ENCODE results near the gene TMEM128.
"Not testable (repeated sequence)": the region's sequence is repeated elsewhere in the genome, so short reads cannot be mapped to it uniquely, and the experiment has no call there.

Gene TMEM128

DNA sequence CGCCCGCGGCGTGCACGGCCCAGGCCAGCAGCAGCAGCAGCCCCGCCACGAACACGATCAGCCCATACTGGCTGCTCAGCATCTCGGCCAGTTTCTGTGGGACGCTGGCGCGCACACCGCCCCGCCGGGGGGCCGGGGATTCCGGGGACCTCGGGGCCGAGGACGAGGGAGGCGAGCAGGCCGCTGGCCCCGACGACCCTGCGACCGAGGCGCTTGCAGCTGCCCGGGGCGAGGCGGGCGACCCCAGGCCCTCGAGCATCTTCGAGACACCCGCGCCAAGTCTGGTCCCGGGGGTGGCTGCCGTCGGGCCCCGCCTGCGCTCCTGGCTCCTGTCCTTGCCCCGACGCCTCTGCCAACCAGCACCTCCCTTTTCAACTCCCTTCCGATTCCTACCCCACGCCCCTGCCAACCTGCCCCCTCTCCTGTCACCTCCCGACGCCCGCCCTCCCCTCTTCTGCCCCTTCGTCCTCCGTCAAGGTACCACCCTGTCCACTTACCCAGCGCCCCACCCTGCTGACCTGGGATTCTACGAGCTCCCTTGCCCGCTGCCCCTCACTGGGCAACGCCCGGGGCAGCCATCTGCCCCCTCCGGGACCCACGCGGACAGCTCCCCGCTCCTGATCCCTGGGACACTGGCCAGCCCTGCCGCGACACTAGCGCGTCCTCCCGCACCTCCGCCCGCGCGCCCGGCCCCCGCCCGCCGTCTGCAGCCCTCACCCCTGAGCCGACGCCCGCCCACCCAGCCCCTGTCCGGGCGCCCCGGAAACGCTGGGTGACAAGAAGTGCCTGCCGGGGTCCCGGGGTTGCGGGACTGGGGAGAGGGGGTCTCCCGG lies 21.2 kb downstream of the TMEM128 start, which contains the start of gene OTOP1:
TSS of gene OTOP1 (minus strand) at position 324 of the 833 bp plus-strand sequence. CDS start at position 259, 65 bp downstream.
- ChIA-PET CTCF (no interaction called here), POLR2A (no interaction called here)
- TF ChIP-seq HDGF (IDR thresholded peaks at IDR 0.05; ENCODE audit: borderline replicate concordance): no peak
- TF ChIP-seq NFRKB (IDR thresholded peaks at IDR 0.05): no peak
- TF ChIP-seq TARDBP (IDR thresholded peaks at IDR 0.05): no peak
- TF ChIP-seq ZNF384 (IDR thresholded peaks at IDR 0.05): no peak
- no peak for TF ChIP-seq FOXM1 (IDR thresholded peaks at IDR 0.05; ENCODE audit: borderline replicate concordance)
- no peak for TF ChIP-seq CTBP1 (IDR thresholded peaks at IDR 0.05; ENCODE audit: borderline replicate concordance)
- TF ChIP-seq LEF1 (IDR thresholded peaks at IDR 0.05; ENCODE audit: borderline replicate concordance): no peak
- no peak for TF ChIP-seq ARNT (IDR thresholded peaks at IDR 0.05)
- no peak for TF ChIP-seq FOXK2 (IDR thresholded peaks at IDR 0.05)
- no peak for TF ChIP-seq SP1 (IDR thresholded peaks at IDR 0.05)
- no peak for TF ChIP-seq BHLHE40 (IDR thresholded peaks at IDR 0.05; ENCODE audit: borderline replicate concordance)
- TF ChIP-seq L3MBTL2 (conservative IDR thresholded peaks at IDR 0.05): no peak
- TF ChIP-seq, protein P1, sequence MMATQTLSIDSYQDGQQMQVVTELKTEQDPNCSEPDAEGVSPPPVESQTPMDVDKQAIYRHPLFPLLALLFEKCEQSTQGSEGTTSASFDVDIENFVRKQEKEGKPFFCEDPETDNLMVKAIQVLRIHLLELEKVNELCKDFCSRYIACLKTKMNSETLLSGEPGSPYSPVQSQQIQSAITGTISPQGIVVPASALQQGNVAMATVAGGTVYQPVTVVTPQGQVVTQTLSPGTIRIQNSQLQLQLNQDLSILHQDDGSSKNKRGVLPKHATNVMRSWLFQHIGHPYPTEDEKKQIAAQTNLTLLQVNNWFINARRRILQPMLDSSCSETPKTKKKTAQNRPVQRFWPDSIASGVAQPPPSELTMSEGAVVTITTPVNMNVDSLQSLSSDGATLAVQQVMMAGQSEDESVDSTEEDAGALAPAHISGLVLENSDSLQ (IDR thresholded peaks at IDR 0.05): no peak
- DNase-seq (ENCODE audit: extremely low spot score): no peak

DNA sequence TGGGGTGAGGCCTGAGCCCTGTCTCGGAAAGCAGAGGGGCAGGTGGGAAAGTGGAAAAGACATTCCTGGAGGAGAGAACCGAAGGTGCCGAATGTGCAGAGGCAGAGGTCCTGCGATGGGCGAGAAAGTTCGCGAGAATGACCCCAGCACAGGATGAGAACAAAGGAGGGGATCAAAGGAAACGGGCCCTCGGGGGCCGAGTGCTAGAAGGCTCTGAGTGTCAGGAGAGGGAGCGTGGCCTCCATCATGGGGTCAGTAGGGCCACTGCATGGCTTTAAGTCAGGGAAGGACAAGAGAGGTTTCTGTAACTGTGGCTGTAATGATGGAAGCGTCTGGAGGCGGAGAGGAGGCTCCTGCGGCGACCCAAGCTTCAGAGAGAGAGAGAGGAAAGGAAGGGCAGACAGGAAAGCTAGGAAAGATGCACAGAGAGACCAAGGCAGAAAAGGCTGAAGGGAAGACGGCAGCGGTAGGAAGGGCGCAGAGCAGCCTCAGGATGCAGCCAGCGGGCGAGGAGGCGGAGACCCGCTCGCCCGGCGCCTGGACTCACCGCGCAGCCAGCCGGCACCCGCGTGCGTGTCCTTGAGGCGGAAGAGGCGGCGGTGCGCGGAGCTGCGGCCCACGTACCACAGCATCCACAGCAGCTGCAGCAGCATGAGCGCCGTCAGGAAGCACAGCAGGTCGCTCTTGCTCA lies 22.0 kb downstream of the TMEM128 start:
- POLR2A ChIA-PET: no interaction called here
- CTCF ChIA-PET: no interaction called here
- no peak for TF ChIP-seq NFRKB (IDR thresholded peaks at IDR 0.05)
- TF ChIP-seq ARNT (IDR thresholded peaks at IDR 0.05): no peak
- TF ChIP-seq ZNF384 (IDR thresholded peaks at IDR 0.05): no peak
- TF ChIP-seq SP1 (IDR thresholded peaks at IDR 0.05): no peak
- TF ChIP-seq ELF4 (IDR thresholded peaks at IDR 0.05): no peak
- DNase-seq (ENCODE audit: extremely low spot score): no peak

DNA sequence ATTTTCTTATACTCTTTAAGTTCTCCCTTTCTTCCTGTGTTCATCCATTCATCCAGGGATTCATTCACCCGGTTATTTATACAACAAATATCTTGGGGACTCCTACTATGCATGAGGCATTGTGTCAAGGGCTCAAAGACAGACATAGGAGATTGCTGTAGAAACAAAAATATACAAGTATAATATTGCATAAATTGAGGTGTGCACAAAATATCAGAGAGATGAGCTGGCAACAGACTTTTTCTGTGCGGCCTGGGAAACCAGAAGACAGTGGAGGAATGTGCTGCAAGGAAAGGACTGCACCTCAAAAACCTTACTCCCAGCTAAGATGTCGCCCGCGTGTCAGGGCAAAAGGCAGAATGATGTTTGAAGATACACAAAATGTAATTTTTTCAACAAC lies 30.9 kb downstream of the TMEM128 start:
- ChIA-PET POLR2A (no interaction called here), CTCF (no interaction called here)
- DNase-seq (ENCODE audit: extremely low spot score): no peak
- TF ChIP-seq FOXK2 (IDR thresholded peaks at IDR 0.05) (no peak), FOXA1 (IDR thresholded peaks at IDR 0.05) (no peak)
- TF ChIP-seq, protein P1 (IDR thresholded peaks at IDR 0.05): no peak

DNA sequence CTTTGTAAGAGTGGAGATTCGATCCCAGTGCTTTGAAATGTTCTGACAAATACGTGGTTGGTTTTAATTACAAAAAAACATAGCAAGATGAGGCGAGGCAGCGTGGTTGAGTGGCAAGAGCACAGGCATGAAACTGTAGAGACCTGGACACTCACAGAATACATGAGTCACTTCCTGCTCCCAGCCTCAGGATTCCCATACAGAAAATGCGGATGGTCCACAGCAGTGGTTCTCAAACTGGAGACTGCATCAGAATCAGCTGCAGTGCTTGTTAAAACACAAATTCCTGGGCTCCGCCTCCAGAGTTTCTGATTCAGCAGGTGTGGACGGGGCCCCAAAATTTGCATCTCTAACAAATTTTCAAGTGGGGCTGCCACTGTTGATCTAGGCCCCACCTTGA lies 31.4 kb downstream of the TMEM128 start:
- ChIA-PET POLR2A (no interaction called here), CTCF (no interaction called here)
- DNase-seq (ENCODE audit: extremely low spot score): no peak
- TF ChIP-seq CTBP1 (IDR thresholded peaks at IDR 0.05; ENCODE audit: borderline replicate concordance) (no peak), BHLHE40 (IDR thresholded peaks at IDR 0.05; ENCODE audit: borderline replicate concordance) (no peak), ELF4 (IDR thresholded peaks at IDR 0.05) (no peak), SUZ12 (IDR thresholded peaks at IDR 0.05) (no peak), TARDBP (IDR thresholded peaks at IDR 0.05) (no peak), FOXA1 (IDR thresholded peaks at IDR 0.05) (no peak)
- TF ChIP-seq, protein P1 (IDR thresholded peaks at IDR 0.05): no peak

DNA sequence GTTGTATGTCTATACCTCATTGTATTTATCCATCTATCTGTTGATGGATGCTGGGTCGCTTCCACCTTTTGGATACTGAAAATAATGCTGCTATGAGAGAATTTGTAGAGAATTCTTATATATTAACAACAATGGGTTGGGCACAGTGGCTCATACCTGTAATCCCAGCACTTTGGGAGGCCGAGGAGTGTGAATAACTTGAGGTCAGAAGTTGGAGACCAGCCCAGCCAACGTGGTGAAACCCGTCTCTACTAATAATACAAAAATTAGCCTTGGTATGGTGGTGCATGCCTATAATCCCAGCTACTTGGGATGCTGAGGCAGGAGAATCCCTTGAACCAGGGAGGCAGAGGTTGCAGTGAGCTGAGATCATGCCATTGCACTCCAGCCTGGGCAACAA lies 34.3 kb downstream of the TMEM128 start:
- POLR2A ChIA-PET; DNase-seq (ENCODE audit: extremely low spot score): not testable (repeated sequence)

DNA sequence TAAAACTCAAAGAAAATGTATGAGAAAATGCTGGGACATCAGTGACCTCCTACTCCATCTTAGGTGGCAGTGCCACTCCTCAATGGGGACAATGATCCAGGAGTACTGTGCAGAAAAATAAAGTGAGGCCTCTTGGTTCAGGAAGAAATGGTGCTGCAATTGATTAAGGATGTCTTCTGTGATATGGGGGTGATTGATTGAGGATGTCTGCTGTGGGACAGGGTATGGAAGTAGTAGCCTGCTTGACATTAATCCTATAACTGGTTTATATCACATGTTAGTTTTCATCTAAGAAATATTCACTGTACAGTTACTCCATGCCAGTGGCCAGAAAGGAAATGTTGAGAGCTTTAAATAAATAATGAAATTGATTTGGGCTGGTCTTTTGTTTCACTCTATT lies 41.8 kb downstream of the TMEM128 start:
- CTCF ChIA-PET: interaction anchor here (1.1 kb wide), 1 partner anchor 23 kb away, joined by 3 read pairs; no protein-coding TSS in a partner anchor
- no peak for TF ChIP-seq BHLHE40 (IDR thresholded peaks at IDR 0.05; ENCODE audit: borderline replicate concordance)
- no peak for TF ChIP-seq FOXM1 (IDR thresholded peaks at IDR 0.05; ENCODE audit: borderline replicate concordance)
- no peak for TF ChIP-seq NFRKB (IDR thresholded peaks at IDR 0.05)
- no peak for TF ChIP-seq ELF4 (IDR thresholded peaks at IDR 0.05)
- no peak for TF ChIP-seq ZNF384 (IDR thresholded peaks at IDR 0.05)
- no peak for TF ChIP-seq SP1 (IDR thresholded peaks at IDR 0.05)
- TF ChIP-seq SUZ12 (IDR thresholded peaks at IDR 0.05): no peak
- no peak for TF ChIP-seq L3MBTL2 (conservative IDR thresholded peaks at IDR 0.05)
- TF ChIP-seq HDGF (IDR thresholded peaks at IDR 0.05; ENCODE audit: borderline replicate concordance): no peak
- TF ChIP-seq FOXK2 (IDR thresholded peaks at IDR 0.05): no peak
- TF ChIP-seq, protein P1 (IDR thresholded peaks at IDR 0.05): no peak
- no peak for TF ChIP-seq LEF1 (IDR thresholded peaks at IDR 0.05; ENCODE audit: borderline replicate concordance)
- TF ChIP-seq FOXA1 (IDR thresholded peaks at IDR 0.05): no peak
- no peak for TF ChIP-seq ARNT (IDR thresholded peaks at IDR 0.05)
- TF ChIP-seq CTBP1 (IDR thresholded peaks at IDR 0.05; ENCODE audit: borderline replicate concordance): no peak
- TF ChIP-seq TARDBP (IDR thresholded peaks at IDR 0.05): no peak
- POLR2A ChIA-PET: no interaction called here
- DNase-seq (ENCODE audit: extremely low spot score): no peak

More for the DNA sequence above, 34.3 kb downstream of the TMEM128 start:
- CTCF ChIA-PET: not testable (repeated sequence)
